ENCODE data around the gene PSME4.
"Not testable (repeated sequence)": the region's sequence is repeated elsewhere in the genome, so short reads cannot be mapped to it uniquely, and the experiment has no call there.

PSME4 gene

DNA sequence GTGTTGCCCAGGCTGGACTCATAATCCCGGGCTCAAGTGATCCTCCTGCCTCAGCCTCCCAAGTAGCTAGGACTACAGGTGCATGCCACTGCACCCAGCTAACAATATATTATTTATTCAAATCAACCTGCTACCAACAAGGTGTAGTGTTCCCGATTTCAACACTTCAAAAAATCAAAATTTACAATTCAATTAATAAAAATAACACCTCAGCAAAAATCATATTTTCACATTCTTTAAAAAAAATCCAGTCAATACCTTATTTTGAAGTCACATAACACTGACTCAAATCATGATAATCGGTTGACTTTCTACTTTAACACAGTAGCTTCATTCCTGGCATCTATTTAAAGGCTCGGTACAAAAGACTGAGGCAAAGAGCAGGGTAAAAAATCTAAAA, 118.3 kb downstream of the PSME4 start:
- CTCF ChIA-PET = no interaction called here
- POLR2A ChIA-PET = no interaction called here
- TF ChIP-seq, protein P1, sequence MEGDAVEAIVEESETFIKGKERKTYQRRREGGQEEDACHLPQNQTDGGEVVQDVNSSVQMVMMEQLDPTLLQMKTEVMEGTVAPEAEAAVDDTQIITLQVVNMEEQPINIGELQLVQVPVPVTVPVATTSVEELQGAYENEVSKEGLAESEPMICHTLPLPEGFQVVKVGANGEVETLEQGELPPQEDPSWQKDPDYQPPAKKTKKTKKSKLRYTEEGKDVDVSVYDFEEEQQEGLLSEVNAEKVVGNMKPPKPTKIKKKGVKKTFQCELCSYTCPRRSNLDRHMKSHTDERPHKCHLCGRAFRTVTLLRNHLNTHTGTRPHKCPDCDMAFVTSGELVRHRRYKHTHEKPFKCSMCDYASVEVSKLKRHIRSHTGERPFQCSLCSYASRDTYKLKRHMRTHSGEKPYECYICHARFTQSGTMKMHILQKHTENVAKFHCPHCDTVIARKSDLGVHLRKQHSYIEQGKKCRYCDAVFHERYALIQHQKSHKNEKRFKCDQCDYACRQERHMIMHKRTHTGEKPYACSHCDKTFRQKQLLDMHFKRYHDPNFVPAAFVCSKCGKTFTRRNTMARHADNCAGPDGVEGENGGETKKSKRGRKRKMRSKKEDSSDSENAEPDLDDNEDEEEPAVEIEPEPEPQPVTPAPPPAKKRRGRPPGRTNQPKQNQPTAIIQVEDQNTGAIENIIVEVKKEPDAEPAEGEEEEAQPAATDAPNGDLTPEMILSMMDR (IDR thresholded peaks at IDR 0.05; ENCODE audit: control extremely low read depth, extremely low read depth, low read depth, missing control alignments) = no peak
- no peak for DNase-seq (ENCODE audit: extremely low spot score)

DNA sequence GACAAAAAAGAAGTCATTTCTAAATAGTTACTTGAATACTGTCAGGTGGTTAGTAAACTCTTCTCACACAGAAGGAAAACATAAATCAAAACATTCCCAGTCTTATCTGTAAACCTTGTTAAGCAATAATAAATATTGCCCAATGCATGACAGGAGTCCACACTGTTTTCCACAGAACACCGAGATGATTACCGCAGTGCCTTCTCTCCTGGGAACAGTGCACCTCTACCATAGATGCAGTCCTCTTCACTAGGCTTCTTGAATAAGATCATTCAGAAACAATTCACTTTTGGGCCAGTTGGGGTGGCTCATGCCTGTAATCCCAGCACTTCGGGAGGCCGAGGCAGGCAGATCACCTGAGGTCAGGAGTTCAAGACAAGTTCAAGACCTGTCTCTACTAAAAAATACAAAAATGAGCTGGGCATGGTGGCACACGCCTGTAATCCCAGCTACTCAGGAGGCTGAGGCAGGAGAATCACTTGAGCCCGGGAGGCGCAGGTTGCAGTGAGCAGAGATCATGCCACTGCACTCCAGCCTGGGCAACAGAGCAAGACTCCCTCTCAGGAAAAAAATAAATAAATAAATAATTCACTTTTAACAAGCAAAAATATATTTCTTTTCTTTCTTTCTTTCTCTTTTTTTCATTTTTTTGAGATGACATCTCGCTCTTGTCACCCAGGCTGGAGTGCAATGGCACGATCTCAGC, 119.6 kb downstream of the PSME4 start:
- DNase-seq (ENCODE audit: extremely low spot score); POLR2A ChIA-PET; CTCF ChIA-PET: not testable (repeated sequence)

DNA sequence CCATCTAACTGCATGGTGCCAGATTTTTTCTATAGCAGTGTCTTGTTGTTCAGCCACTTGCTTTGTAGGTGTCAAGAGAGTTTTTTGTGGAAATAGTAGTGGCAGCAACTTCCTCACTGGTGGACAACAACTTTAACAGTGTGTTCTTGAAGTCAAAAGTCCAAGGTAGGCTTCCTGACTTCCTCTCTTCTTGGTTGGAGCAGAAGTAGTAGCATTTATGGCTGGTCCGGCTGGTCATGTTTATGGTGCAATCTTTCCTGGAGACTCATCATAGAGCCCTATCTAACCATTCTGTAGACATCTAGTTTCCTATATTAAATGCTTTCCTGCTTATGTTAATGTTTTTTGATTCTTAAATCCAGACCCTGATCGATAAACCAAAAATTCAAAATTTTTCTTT, 122.7 kb downstream of the PSME4 start:
- DNase-seq (ENCODE audit: extremely low spot score) = no peak
- ChIA-PET POLR2A (no interaction called here), CTCF (no interaction called here)
- TF ChIP-seq, protein P1 (IDR thresholded peaks at IDR 0.05; ENCODE audit: control extremely low read depth, extremely low read depth, low read depth, missing control alignments) = no peak

DNA sequence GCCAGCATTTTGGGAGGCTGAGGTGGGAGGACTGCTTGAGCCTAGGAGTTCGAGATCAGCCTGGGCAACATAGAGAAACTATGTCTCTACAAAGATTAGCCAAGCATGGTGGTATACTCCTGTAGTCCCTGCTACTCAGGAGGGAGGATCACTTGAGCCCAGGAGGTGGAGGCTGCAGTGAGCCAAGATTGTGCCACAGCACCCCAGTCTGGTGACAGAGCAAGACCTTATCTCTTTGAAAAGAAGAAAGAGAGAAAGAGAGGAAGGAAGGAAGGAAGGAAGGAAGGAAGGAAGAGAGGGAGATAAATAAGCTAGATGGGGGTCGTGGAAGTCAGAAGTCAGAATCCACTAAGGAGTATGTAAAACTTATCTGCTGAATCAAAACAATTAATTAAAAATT, 127.2 kb downstream of the PSME4 start:
- POLR2A ChIA-PET = no interaction called here
- no peak for DNase-seq (ENCODE audit: extremely low spot score)
- CTCF ChIA-PET = no interaction called here
- TF ChIP-seq, protein P1 (IDR thresholded peaks at IDR 0.05; ENCODE audit: control extremely low read depth, extremely low read depth, low read depth, missing control alignments) = no peak

DNA sequence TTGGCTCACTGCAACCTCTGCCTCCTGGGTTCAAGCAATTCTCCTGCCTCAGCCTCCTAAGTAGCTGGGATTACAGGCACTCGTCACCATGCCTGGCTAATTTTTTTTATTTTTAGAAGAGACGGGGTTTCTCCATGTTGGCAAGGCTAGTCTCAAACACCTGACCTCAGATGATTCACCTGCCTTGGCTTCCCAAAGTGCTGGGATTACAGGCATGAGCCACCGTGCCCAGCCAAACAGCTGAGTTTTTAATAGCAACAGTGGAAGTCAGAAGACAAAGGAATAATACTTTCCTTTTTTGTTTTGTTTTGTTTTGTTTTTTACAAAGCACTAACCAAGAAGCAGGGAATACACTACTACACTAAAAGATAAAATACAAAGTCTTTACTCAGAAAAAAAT, 127.9 kb downstream of the PSME4 start:
- CTCF ChIA-PET = no interaction called here
- POLR2A ChIA-PET = no interaction called here
- no peak for DNase-seq (ENCODE audit: extremely low spot score)
- TF ChIP-seq, protein P1 (IDR thresholded peaks at IDR 0.05; ENCODE audit: control extremely low read depth, extremely low read depth, low read depth, missing control alignments) = no peak

DNA sequence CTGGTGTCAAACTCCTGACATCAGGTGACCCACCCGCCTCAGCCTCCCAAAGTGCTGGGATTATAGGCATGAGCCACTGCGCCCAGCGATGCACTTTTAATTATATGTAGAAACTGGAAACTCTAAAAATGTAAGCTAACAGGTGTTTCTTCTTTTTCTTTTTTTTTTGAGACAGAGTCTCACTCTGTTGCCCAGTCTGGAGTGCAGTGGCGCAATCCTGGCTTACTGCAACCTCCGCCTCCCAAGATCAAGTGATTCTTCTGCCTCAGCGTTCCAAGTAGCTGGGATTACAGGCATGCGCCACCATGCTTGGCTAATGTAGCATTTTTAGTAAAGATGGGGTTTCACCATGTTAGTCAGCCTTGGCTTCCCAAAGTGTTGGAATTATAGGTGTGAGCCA, 129.1 kb downstream of the PSME4 start:
- POLR2A ChIA-PET = not testable (repeated sequence)

DNA sequence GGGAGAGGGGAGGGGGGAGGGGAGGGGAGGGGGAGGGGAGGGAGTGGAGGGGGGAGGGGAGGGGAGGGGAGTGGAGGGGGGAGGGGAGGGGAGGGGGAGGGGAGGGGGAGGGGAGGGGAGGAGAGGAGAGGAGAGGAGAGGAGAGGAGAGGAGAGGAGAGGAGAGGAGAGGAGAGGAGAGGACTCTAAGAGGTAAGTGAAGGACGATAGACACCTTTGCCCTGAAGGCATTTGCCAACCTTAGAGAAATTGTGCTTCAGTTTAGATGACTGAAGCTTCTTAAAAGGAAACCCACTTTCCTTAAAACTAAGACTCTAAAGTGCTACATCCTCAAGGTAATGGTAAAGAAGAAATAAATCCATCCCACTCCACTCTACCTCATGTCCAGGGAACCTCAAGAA, 130.2 kb downstream of the PSME4 start:
- DNase-seq (ENCODE audit: extremely low spot score) = no peak
- POLR2A ChIA-PET = no interaction called here
- TF ChIP-seq, protein P1 (IDR thresholded peaks at IDR 0.05; ENCODE audit: control extremely low read depth, extremely low read depth, low read depth, missing control alignments) = no peak
- CTCF ChIA-PET = no interaction called here

More for the DNA sequence above, 129.1 kb downstream of the PSME4 start:
- DNase-seq (ENCODE audit: extremely low spot score); CTCF ChIA-PET: not testable (repeated sequence)

DNA sequence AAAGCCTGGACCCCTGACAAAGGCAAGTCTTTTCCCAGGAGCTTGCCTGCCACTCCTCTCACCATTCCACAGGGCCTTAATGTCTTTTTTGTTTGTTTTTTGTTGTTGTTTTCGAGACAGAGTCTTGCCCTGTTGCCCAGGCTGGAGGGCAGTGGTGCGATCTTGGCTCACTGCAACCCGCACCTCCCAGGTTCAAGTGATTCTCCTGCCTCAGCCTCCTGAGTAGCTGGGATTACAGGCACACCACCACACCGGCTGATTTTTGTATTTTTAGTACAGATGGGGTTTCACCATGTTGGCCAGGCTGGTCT, 140.9 kb downstream of the PSME4 start:
- DNase-seq (ENCODE audit: extremely low spot score); POLR2A ChIA-PET: not testable (repeated sequence)
- CTCF ChIA-PET = interaction anchor here (1.0 to 1.1 kb wide), 3 partner anchors 9 to 26 kb away, joined by 3 to 4 read pairs (median 3); no protein-coding TSS in a partner anchor
